BLaER1 (cell line): ENCODE measurements around the gene MAJIN.

Experiments
- H3K27ac ChIP-seq: shearing (Covaris generic); formaldehyde crosslinking; 2 replicates; pipeline ENCODE4 v1.8.1; 2022
- H3K27me3 ChIP-seq: shearing (Covaris generic); formaldehyde crosslinking; 2 replicates; pipeline ENCODE4 v1.8.1; 2022
- H3K36me3 ChIP-seq: shearing (Covaris generic); formaldehyde crosslinking; 2 replicates; pipeline ENCODE4 v1.8.1; 2022
- H3K4me1 ChIP-seq: shearing (Covaris generic); formaldehyde crosslinking; 2 replicates; pipeline ENCODE4 v1.8.1; 2022
- H3K4me2 ChIP-seq: shearing (Covaris generic); formaldehyde crosslinking; 2 replicates; pipeline ENCODE4 v1.8.1; 2022
- H3K4me3 ChIP-seq: shearing (Covaris generic); formaldehyde crosslinking; 2 replicates; pipeline ENCODE4 v1.8.1; 2022
- H3K9ac ChIP-seq: shearing (Covaris generic); formaldehyde crosslinking; 2 replicates; pipeline ENCODE4 v1.8.1; 2022
- H3K9me3 ChIP-seq: shearing (Covaris generic); formaldehyde crosslinking; 2 replicates; pipeline ENCODE4 v1.8.1; 2022
- H4K20me1 ChIP-seq: shearing (Covaris generic); formaldehyde crosslinking; 2 replicates; pipeline ENCODE4 v1.8.1; 2022
- Cebpa-rat ChIP-seq: shearing (Covaris generic); IDR thresholded peaks from 2 replicates; pipeline ENCODE4 v1.8.1; 2022

MAJIN gene, protein sequence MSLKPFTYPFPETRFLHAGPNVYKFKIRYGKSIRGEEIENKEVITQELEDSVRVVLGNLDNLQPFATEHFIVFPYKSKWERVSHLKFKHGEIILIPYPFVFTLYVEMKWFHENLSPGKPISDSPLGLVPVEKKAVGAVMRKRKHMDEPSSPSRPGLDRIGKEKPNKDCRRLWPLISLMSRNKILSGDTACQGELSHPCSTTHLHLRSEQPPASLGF

GRCh38 chr11:64971421-64972233, at the start of gene MAJIN:
Gene MAJIN (minus strand): TSS chr11:64972108. CDS start chr11:64959405, 12,703 bp downstream.
- no peaks in the 10 kb centered on the region for H3K9me3 ChIP-seq
- H3K9ac ChIP-seq: no peak within 1 kb of the TSS
- H3K27me3 ChIP-seq: peaks cover 9% of the 10 kb centered on the region; the same call in 1 of the 2 replicates
- no peaks in the 10 kb centered on the region for H4K20me1 ChIP-seq
- no peaks in the 10 kb centered on the region for H3K36me3 ChIP-seq
- no peak within 1 kb of the TSS for H3K27ac ChIP-seq
- H3K4me2 ChIP-seq: peak within 1 kb of the TSS; percentile 54
- no peak within 1 kb of the TSS for H3K4me3 ChIP-seq
- H3K4me1 ChIP-seq: peaks cover 25% of the 10 kb centered on the region
- no peak for TF ChIP-seq Cebpa-rat

- no peak overlapping the region for H3K4me3 ChIP-seq
- no peak for TF ChIP-seq Cebpa-rat
- no peak overlapping the region for H3K27ac ChIP-seq
- H3K4me2 ChIP-seq: no peak overlapping the region
- peaks cover 53% of the 10 kb centered on the region for H3K36me3 ChIP-seq
- H4K20me1 ChIP-seq: no peaks in the 10 kb centered on the region; the same call in 1 of the 2 replicates
- H3K9ac ChIP-seq: 0 out of 2 replicates have a peak overlapping the region, but pooled peaks have one; percentile 10
- H3K27me3 ChIP-seq: no peaks in the 10 kb centered on the region
- H3K4me1 ChIP-seq: peaks cover 13% of the 10 kb centered on the region
- H3K9me3 ChIP-seq: no peaks in the 10 kb centered on the region
These were observed 49.6 kb upstream of the MAJIN start for GRCh38 chr11:65021509-65021908.

- H3K4me3 ChIP-seq: no peak overlapping the region
- peaks cover 53% of the 10 kb centered on the region for H3K36me3 ChIP-seq
- no peak overlapping the region for H3K27ac ChIP-seq
- TF ChIP-seq Cebpa-rat: no peak
- H3K27me3 ChIP-seq: no peaks in the 10 kb centered on the region
- H3K9me3 ChIP-seq: no peaks in the 10 kb centered on the region
- H3K9ac ChIP-seq: no peak overlapping the region
- H4K20me1 ChIP-seq: no peaks in the 10 kb centered on the region; the same call in 1 of the 2 replicates
- no peak overlapping the region for H3K4me2 ChIP-seq
- H3K4me1 ChIP-seq: peaks cover 18% of the 10 kb centered on the region
These were observed 49.1 kb upstream of the MAJIN start for GRCh38 chr11:65021003-65021402.

DNA sequence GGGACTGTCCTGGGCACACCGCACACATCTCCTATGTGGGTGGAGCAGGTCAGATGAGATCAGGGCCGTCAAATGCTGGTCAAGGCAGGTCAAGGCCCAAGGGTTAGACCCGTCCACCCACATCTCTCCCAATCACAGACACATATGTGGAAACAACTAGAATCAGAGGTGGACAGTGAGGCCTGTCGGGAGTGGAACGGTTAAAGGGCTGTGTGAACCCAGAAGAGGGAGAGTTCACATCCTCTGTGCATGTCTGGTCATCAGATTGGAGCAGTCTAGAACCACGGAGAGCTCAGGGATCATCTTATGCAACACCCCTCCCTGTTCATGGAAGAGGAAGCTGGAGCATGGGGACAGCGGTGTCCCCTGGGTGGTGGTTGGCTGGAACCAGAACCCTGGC, 47.9 kb upstream of the MAJIN start:
- H3K4me1 ChIP-seq: peaks cover 30% of the 10 kb centered on the region
- no peak overlapping the region for H3K4me3 ChIP-seq
- no peaks in the 10 kb centered on the region for H3K9me3 ChIP-seq
- no peak overlapping the region for H3K4me2 ChIP-seq
- no peaks in the 10 kb centered on the region for H3K27me3 ChIP-seq
- H3K36me3 ChIP-seq: peaks cover 53% of the 10 kb centered on the region
- no peaks in the 10 kb centered on the region; the same call in 1 of the 2 replicates for H4K20me1 ChIP-seq
- H3K9ac ChIP-seq: no peak overlapping the region
- no peak overlapping the region for H3K27ac ChIP-seq
- TF ChIP-seq Cebpa-rat: no peak

DNA sequence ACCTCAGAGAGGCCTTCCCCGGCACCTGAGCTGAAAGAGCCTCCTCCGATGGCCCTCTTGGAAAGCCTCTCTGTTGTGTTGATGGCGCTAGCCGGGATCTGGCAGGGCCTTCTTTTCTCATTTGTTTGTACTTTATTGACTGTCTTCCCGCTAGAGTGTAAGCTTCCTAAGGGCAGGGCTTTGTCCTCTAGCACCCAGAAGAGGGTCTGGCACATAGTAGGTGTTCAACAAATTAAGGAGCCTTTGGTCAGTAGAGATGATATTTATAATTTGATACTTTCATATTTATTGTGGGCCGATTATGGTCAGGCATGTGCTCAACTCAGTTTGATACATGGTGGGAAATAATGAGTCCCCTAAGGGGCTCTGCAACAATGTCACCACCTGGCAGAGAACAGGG, 46.0 kb upstream of the MAJIN start:
- no peaks in the 10 kb centered on the region for H3K9me3 ChIP-seq
- peaks cover 53% of the 10 kb centered on the region for H3K36me3 ChIP-seq
- H3K27me3 ChIP-seq: no peaks in the 10 kb centered on the region
- H3K4me2 ChIP-seq: no peak overlapping the region
- H3K27ac ChIP-seq: no peak overlapping the region
- peaks cover 37% of the 10 kb centered on the region for H3K4me1 ChIP-seq
- H4K20me1 ChIP-seq: no peaks in the 10 kb centered on the region; the same call in 1 of the 2 replicates
- H3K9ac ChIP-seq: no peak overlapping the region
- TF ChIP-seq Cebpa-rat: no peak
- H3K4me3 ChIP-seq: no peak overlapping the region

DNA sequence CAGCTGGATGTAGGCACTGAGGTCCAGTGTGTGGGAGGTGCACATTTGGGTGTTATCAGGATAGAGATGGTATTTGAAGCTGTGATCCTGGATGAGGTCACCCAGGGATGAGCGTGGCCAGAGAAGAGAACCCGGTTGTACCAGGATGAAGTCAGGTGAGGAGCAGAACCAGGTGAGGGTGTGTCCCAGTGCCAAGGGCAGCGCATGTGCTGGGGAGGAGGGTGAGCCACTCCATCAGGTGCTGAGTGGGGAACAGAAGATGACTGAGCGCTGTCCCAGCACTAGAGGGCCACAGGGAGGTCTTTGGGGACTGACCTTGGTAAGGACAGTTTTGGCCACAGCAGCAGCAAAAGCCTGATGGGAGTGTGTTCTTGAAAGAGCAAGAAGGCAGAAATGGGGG, 44.8 kb upstream of the MAJIN start:
- peaks cover 40% of the 10 kb centered on the region for H3K4me1 ChIP-seq

GRCh38 chr11:65014726-65015227, 42.9 kb upstream of the MAJIN start:
- Histone ChIP-seq H3K27me3 (no peaks in the 10 kb centered on the region), H3K4me2 (peak overlapping the region; percentile 92), H3K9ac (peak overlapping the region; percentile 86), H3K36me3 (peaks cover 26% of the 10 kb centered on the region), H4K20me1 (no peaks in the 10 kb centered on the region; the same call in 1 of the 2 replicates), H3K4me1 (peaks cover 40% of the 10 kb centered on the region), H3K9me3 (no peaks in the 10 kb centered on the region), H3K4me3 (peak overlapping the region; percentile 77), H3K27ac (peak overlapping the region; percentile 94)
- no peak for TF ChIP-seq Cebpa-rat

More for the DNA sequence above, 44.8 kb upstream of the MAJIN start:
- Histone ChIP-seq H3K27ac (no peak overlapping the region), H3K4me3 (no peak overlapping the region), H3K36me3 (peaks cover 45% of the 10 kb centered on the region), H3K4me2 (peak overlapping the region; percentile 92), H3K27me3 (no peaks in the 10 kb centered on the region), H4K20me1 (no peaks in the 10 kb centered on the region; the same call in 1 of the 2 replicates), H3K9ac (0 out of 2 replicates have a peak overlapping the region, but pooled peaks have one; percentile 28), H3K9me3 (no peaks in the 10 kb centered on the region)
- no peak for TF ChIP-seq Cebpa-rat

DNA sequence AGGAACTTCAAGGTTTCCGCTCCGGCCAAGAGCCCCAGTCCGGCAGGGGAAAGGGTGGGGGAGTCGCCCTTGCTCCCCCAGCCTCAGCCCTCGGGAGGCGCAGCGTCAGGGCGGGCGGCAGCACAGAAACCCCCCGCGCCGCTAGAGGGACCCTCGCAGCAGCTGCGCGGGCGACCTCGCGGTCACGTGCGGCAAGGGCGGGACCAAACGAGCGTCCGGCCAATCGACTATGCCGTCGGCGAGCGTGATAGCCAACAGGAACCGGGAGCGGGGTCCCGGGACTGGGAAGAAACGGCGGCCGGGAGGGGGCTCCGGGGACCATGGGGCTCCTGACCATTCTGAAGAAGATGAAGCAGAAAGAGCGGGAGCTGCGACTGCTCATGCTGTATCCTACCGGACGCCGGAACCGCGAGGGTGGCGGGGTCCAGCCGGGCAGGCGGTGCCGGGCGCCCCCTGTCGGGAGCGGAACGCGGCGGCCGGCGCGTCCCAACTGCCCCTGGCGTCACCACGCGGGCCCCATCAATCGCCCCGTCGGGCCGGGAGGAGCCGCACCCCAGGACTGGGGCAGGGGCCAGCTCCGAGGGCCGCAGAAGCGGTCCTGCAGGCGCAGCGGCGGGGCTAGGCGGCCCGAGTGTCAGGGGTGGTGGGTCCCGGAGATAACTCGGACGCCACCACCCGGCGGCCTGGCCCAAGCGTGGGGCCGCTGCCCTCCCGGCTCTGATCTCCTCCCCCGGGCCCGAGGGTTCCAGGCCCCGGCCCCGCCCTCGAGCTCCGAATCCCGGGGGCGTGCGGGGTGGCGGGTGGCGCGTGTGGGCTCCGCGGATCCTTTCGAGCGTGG, 42.2 kb upstream of the MAJIN start, which contains the start of gene ARL2:
TSS of gene ARL2 (plus strand) at position 273 of the 838 bp plus-strand sequence. CDS start at position 321, 48 bp downstream.
- H3K36me3 ChIP-seq: peaks cover 19% of the 10 kb centered on the region
- H3K9ac ChIP-seq: peak within 1 kb of the TSS; percentile 86
- peak within 1 kb of the TSS; percentile 77 for H3K4me3 ChIP-seq
- H3K9me3 ChIP-seq: no peaks in the 10 kb centered on the region
- no peaks in the 10 kb centered on the region; the same call in 1 of the 2 replicates for H4K20me1 ChIP-seq
- no peak for TF ChIP-seq Cebpa-rat
- peak within 1 kb of the TSS; percentile 94 for H3K27ac ChIP-seq
- peak within 1 kb of the TSS; percentile 92 for H3K4me2 ChIP-seq
- H3K27me3 ChIP-seq: no peaks in the 10 kb centered on the region
- peaks cover 40% of the 10 kb centered on the region for H3K4me1 ChIP-seq

DNA sequence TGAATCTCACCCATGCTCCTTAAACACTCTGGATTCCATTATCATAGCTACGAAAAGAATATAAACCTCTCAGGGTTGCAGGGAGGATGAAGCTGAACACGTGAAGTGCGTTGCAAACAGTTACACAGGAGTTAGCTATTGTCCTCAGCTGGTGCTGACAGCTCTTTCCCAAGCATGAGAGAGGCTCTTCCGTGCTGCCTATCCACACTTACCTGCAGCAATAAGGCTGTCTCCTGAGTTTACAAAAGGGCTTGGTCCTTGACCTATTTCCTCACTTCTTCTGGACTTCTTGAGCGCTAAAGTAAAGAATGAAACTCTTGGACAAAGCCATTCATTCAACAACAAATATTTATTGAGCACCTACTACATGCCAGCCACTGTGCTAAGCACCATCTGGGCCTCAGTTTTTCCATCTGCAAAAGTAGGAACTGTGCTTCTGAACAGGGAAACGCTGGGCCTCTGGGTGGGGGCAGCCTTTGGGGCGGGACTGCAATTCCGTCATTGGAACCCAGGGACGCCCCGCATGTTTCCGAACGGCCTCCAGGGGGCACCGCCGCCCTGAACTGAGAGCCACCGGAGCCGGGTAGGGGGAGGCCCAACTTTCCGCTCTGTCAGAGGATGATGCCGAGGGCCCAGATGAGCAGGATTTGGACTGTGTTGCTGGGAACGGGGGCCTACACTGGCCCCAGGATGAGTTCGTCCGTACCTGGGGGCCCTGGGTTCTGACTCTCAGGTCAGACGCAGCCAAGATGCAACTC, 41.4 kb upstream of the MAJIN start:
- peaks cover 40% of the 10 kb centered on the region for H3K4me1 ChIP-seq
- H3K27ac ChIP-seq: peak overlapping the region; percentile 94
- H3K36me3 ChIP-seq: peaks cover 11% of the 10 kb centered on the region
- H3K27me3 ChIP-seq: no peaks in the 10 kb centered on the region
- H3K4me2 ChIP-seq: peak overlapping the region; percentile 92
- peak overlapping the region; percentile 86 for H3K9ac ChIP-seq
- H3K9me3 ChIP-seq: no peaks in the 10 kb centered on the region
- TF ChIP-seq Cebpa-rat: no peak
- H4K20me1 ChIP-seq: no peaks in the 10 kb centered on the region; the same call in 1 of the 2 replicates
- H3K4me3 ChIP-seq: peak overlapping the region; percentile 77
